KBM-7 (cell line): ENCODE results near the gene ZNF337.
"Not testable (repeated sequence)": the region's sequence is repeated elsewhere in the genome, so short reads cannot be mapped to it uniquely, and the experiment has no call there.

Experiments used
- DNase-seq: peaks from one replicate; pipeline ENCODE4 v3.0.0-alpha.2; 2015
- in situ Hi-C: fragments of 300-500 bp; cut with MboI; formaldehyde crosslinking; loops from 2 replicates; pipeline ENCODE4 v1.14.3; 2020; ENCODE audit warnings: low sequenced_read_pairs, low pct_unique_long_range_greater_than_20kb, mixed read lengths

Gene ZNF337

GRCh38 chr20:25696371-25697131, at the start of gene ZNF337:
Gene ZNF337 (minus strand): TSS chr20:25696853. CDS start chr20:25686417, 10,436 bp downstream.
- peak; percentile 95 for DNase-seq
- in situ Hi-C loops = no loop called here

DNA sequence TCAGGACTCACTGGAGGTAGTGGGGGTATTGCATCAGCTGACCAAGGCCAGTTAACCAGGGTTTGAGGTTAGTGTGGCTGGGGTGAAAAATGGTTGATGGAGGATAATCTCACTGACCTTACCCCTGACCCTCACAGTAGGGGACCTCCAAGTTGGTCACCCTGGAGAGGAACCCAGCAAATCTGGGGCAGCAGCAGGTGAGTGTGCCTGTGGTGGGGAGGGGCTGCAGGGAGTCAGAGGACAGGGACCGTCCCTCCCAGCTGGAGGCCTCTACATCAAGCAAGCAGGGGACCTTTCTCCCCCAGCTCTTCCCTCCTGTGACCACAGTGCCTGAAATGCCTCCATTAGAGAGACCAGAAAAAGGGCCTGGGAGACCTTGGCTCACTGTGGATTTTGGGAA, 49.1 kb upstream of the ZNF337 start:
- no peak for DNase-seq
- in situ Hi-C loops = no loop called here

GRCh38 chr20:25745100-25745499, 48.4 kb upstream of the ZNF337 start:
- no peak for DNase-seq
- in situ Hi-C loops = no loop called here

- in situ Hi-C loops = no loop called here
- DNase-seq = no peak
Measured at GRCh38 chr20:25744261-25744660, 47.6 kb upstream of the ZNF337 start.

DNA sequence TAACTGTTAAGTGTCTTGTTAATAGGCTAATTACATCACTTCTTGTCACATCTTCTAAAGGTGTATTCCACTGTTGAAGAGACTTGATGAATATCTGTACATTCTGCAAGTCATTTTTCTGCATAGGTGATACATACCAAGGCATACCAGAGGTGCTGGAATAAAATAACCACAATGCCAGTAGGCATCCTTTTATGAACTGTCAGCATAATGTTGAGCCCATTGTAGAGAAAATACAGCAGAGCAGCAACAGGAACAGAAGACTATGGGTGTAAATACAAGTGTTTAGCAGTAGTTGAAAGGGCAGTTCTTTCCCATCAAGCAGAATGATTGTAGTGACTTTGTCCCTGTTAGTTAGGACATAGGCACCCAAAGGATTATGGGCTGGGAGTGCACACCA, 44.4 kb upstream of the ZNF337 start:
- in situ Hi-C loops = no loop called here

DNA sequence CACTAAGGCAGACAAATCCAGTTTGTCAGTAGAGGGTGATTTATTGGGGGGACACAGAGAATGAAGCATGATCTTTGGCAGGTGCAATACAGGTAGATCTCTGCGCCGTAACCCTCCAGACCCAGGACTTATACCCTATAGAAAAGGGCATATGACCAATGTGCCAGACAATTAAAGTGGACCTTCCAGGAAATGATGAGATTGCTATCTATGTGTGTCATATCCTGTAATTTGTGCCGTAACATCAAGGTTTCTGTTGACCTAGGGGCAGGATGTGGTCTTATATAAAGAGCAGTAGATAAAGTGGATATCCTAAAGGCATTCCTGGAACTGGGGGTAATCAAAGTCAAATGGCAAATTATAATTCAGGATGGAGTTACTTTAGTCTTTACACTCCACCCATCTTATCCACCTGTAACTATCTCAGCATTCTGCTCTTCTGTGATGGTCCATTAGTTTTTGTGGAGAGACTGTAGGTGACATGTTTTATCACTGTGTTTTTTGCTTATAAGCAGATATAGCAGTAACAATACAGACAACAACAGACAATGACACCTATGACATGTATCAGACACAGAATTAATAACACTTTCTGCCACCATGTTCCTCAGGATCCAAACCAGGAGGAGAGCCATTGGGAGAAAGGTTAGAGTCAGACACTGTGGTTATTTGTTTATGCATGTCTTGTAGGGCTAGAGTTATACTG, 43.1 kb upstream of the ZNF337 start:
- DNase-seq = no peak
- in situ Hi-C loops = no loop called here

More for the DNA sequence above, 44.4 kb upstream of the ZNF337 start:
- DNase-seq = no peak

- in situ Hi-C loops = no loop called here
- DNase-seq = no peak
Measured at GRCh38 chr20:25738198-25738597, 41.5 kb upstream of the ZNF337 start.

DNA sequence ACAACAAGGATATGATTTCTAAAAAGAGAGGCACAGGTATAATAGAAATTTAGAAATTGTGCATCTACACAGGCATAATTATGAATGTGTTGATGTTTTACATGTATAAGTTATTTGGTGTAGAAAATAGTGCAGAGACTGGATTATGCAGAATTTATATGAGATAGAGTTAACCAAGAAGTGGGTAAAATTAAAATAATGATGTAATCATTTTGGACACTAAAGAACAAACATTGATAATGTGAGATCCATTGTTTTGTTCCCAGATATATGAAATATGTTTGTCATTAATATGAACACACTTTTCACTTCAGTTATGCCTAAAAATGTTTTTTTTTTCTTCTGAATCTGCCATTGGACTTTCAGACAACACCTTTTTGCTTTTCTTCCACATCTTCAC, 37.2 kb upstream of the ZNF337 start:
- no peak for DNase-seq
- in situ Hi-C loops = no loop called here

- in situ Hi-C loops = no loop called here
- no peak for DNase-seq
Measured at GRCh38 chr20:25730862-25731261, 34.2 kb upstream of the ZNF337 start.

GRCh38 chr20:25726357-25726756, 29.7 kb upstream of the ZNF337 start:
- in situ Hi-C loops = no loop called here
- no peak for DNase-seq

GRCh38 chr20:25725639-25726038, 29.0 kb upstream of the ZNF337 start:
- in situ Hi-C loops = no loop called here
- DNase-seq = no peak

DNA sequence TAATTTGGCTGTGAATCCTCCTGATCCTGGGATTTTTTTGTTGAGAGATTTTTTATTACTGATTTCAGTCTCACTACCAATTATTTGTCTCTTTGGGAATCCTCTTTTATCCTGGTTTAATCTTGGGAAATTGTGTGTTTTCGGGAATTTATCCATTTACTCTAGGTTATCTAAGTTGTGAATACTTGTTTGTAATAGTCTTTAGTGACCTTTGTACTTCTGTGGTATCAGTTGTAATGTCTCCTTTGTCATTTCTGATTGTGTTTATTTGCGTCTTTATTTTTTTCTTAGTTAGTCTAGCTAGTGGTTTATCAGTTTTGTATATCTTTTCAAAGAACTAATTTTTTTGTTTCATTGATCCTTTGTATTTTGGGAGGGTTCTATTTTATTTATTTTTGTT, 27.3 kb upstream of the ZNF337 start:
- in situ Hi-C loops = no loop called here
- DNase-seq = no peak

DNA sequence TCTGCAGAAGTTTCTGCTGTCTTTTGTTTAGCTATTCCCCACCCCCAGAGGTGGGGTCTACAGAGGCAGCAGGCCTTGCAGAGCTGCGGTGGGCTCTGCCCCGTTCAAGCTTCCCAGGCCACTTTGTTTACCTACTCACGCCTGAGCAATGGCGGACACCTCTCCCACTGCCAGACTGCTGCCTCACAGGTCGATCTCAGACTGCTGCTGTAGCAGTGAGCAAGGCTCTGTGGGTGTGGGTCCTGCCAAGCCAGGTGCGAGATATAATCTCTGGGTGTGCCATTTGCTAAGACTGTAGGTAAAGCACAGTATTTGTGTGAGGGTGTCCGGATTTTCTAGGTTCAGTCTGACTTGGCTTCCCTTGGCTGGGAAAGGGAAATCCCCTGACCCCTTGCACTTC, 23.6 kb upstream of the ZNF337 start:
- in situ Hi-C loops = no loop called here
- DNase-seq = no peak

DNA sequence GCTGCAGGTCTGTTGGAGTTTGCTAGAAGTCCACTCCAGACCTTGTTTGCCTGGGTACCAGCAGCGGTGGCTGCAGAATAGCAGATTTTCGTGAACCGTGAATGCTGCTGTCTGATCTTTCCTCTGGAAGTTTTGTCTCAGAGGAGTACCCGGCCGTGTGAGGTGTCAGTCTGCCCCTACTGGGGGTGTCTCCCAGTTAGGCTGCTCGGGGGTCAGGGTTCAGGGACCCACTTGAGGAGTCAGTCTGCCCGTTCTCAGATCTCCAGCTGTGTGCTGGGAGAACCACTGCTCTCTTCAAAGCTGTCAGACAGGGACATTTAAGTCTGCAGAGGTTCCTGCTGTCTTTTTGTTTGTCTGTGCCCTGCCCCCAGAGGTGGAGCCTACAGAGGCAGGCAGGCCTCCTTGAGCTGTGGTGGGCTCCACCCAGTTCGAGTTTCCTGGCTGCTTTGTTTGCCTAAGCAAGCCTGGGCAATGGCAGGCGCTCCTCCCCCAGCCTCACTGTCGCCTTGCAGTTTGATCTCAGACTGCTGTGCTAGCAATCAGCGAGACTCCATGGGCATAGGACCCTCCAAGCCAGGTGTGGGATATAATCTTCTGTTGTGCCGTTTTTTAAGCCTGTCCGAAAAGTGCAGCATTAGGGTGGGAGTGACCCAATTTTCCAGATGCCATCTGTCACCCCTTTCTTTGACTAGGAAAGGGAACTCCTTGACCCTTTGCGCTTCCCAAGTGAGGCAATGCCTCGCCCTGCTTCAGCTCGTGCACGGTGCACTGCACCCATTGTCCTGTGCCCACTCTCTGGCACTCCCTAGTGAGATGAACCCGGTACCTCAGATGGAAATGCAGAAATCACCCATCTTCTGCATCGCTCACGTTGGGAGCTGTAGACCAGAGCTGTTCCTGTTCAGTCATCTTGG, 22.5 kb upstream of the ZNF337 start:
- DNase-seq, in situ Hi-C loops: not testable (repeated sequence)

- DNase-seq = no peak
- in situ Hi-C loops = no loop called here
Measured at GRCh38 chr20:25707695-25708094, 11.0 kb upstream of the ZNF337 start.

- in situ Hi-C loops = no loop called here
- DNase-seq = no peak
Measured at GRCh38 chr20:25706793-25707192, 10.1 kb upstream of the ZNF337 start.

GRCh38 chr20:25705830-25706351, 9.2 kb upstream of the ZNF337 start:
- in situ Hi-C loops = no loop called here
- DNase-seq = no peak

GRCh38 chr20:25704303-25704702, 7.7 kb upstream of the ZNF337 start:
- in situ Hi-C loops, DNase-seq: not testable (repeated sequence)

- in situ Hi-C loops, DNase-seq: not testable (repeated sequence)
Measured at GRCh38 chr20:25700835-25701234, 4.2 kb upstream of the ZNF337 start.
